MM.1S (cell line): Measurements from ENCODE around the gene DAG1.

ENCODE experiments used
- CTCF ChIP-seq: fragments of 300-600 bp; sonication (generic); IDR thresholded peaks from 2 replicates; pipeline ENCODE4 v1.5.1; 2016; ENCODE audit warnings: antibody characterized with exemption, low read length, mixed read lengths
- EZH2 ChIP-seq: fragments of 300-600 bp; sonication (generic); optimal IDR thresholded peaks from 2 replicates; pipeline ENCODE3; 2017; ENCODE audit warnings: low read depth, mild to moderate bottlenecking, antibody characterized with exemption, low read length, mixed read lengths
- EZH2phosphoT487 ChIP-seq: fragments of 300-600 bp; sonication (generic); IDR thresholded peaks from 2 replicates; pipeline ENCODE4 v1.6.1; 2018; ENCODE audit warnings: antibody characterized with exemption, low read length

DNA sequence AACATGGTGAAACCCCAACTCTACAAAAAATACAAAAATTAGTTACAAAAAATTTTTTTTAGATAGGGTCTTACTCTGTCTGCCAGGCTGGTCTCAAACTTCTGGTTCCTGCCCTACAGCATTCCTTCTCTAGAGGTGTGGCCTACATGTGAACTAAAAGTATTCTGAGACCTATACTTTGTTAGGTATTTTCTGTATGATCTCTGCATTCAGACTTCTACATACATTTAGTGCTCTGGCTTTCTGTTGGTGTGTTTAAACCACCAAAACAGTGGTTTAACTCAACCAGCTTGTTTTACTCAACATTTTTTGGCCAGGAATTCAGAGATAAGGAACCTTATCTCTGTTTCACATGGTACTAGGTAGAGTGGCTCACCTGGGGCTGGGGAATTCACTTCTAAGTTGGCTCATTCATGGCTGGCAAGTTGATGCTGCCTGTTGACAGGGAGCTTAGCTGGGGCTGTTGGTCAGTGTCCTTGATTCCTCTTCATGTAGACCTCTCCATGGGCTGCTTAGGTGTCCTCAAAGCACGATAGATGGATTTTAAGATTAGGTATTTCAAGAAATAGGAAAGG, 42.8 kb downstream of the DAG1 start:
- no peak for TF ChIP-seq CTCF
- no peak for TF ChIP-seq EZH2
- TF ChIP-seq EZH2phosphoT487: no peak
